Measurements from ENCODE around the gene FABP3.

The FABP3 gene

GRCh38 chr1:31373056-31373896 is at the start of gene FABP3:
Gene FABP3, minus strand, starts transcription at chr1:31373076. Its CDS starts 62 bp downstream, at chr1:31373014.
- no peak for DNase-seq (ENCODE audit: low read depth)

DNA sequence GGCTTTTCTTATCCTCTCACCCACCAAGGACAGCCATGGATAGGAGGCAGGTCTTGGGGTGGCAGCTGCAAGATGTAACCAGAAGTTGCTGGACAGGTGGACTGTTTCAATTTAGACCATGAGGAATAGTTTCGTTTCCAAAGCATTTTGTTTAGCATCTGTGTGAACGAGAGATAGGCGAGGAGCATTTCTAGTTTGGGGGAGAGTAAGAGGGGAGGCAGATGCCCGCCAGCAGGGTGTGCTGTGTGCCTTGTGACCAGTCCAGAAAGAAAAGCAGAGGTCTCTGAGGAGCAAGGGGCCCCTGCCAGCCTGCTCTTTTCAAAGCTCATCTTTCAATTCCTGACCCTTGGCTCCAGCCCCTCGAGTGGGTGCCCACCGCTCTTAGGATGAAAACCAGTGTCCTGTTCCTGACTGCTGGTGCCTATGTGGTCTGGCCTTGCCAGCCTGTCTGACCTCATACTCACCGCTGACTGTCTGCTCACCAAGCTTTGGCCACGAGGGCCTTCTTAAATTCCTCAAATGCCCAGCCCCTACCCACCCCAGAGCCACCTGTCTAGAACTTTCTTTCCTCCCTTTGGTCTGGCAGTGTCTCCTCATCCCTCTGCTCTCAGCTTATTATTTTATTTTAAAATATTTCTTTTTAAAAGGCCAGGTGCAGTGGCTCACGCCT is 48.6 kb upstream of the FABP3 start:
- DNase-seq (ENCODE audit: low read depth): no peak

- DNase-seq (ENCODE audit: low read depth): no peak
Measured at GRCh38 chr1:31420716-31421115, 47.8 kb upstream of the FABP3 start.

DNA sequence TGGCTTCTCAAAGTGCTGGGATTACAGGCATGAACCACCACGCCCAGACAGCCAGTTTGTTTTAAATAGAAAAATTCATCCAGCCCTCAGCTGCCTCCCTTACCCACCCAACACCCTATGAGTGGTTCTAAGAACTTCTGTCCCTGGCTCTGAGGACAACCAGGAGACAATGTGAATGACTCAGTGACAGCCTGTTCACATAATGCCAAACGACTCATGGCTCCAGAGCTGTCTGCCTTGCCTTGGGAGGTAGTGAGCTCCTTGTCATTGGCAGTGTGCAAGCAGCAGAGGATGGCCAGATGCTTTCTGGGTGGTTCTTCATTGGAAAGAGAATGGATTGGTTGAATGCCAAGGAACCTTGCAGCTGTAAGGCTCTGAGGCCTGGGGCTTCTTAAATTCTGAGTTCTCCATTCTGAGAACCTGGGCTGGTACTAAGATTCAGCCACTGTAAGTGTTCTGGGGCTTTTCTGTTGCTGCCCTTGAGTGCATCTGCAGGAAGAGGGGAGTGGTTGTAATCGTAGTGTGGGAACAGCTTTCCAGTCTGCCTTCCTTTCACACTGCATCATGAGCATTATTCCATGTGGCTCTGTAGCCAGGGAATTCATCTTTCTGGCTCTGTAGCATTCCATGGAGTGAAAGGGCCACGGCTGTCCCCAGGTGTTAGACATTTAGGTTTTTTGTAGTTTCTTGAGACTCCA is 45.9 kb upstream of the FABP3 start:
- no peak for DNase-seq (ENCODE audit: low read depth)

GRCh38 chr1:31417148-31417547 is 44.3 kb upstream of the FABP3 start:
- DNase-seq (ENCODE audit: low read depth): no peak

DNA sequence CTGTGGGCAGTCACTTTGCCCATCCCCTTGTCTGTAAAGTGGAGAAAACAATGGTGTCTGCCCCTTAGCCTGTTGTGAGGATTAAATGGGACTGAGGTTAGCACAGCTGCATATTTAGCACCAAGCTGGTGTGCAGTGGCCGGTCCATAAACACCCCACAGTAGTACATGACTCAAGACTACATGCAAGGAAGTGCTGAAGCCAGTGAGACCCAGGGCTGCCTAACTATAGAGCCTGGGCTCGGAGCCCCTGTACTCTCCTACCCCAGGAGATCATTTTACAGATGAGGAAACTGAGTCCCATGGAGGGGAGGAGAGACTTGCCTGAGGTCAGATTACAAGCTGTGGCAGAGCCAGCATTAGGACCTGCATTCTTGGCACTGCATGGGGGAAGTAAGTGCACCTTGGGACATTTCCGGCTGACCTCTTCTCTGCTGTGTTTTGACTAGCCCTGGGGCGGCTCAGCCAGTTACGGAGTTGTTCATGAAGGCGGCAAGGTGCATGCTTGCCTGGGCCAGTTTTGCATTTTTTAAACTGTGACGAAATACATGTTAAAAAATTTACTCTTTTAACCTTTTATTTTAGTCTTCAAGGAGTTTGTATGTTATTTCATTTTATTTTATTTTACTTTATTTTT is 43.3 kb upstream of the FABP3 start:
- DNase-seq (ENCODE audit: low read depth): no peak

DNA sequence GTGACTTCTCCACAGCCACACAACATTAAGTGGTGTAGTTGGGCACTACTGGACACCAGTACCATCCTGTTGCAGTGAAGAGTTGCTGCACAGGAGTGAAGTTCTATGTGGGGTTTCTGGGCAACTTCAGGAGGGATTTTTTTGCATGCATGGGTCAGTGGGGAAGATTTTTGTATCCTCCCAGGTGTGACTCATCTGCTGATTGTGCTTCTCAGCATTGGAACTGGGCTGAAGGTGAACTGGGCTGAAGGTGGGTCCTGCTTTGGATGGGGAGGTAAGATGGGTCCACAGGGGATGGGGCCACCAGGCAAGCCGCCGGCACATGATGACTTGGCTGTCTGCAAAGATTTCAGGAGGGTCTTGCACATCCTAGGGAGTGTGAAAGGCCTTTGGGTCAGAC is 42.8 kb upstream of the FABP3 start:
- no peak for DNase-seq (ENCODE audit: low read depth)

- no peak for DNase-seq (ENCODE audit: low read depth)
Measured at GRCh38 chr1:31414980-31415370, 42.1 kb upstream of the FABP3 start.

DNA sequence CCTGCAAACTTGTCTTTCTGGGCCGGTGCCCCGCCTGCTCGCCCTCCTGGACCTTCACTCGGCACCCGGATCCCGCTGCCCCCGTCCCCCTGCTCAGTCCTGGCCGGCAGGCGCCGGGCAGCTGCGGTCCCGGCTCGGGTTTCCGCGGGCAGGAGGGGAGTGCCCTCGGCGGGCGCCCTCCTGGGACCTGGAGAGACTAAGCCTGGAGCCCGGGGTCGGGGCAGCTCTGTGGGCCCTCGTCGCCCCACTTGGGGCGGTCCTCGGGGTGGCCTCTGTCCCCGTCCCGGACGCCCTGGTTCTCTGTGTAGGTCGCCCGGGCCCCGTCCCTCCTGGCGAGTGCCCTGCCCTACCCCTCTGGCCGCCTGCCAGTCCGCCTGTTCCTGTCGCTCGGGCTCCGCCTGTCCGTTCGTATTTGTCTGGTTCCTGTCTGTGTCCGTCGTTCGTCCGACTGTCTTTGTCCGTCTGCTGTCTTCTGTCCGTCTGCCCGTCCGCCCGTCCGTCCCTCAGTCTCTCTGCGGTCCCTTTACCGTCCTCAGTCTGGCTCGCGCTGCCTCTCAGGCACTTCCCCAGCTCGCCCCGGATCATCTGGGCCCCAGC is 40.6 kb upstream of the FABP3 start:
- no peak for DNase-seq (ENCODE audit: low read depth)

DNA sequence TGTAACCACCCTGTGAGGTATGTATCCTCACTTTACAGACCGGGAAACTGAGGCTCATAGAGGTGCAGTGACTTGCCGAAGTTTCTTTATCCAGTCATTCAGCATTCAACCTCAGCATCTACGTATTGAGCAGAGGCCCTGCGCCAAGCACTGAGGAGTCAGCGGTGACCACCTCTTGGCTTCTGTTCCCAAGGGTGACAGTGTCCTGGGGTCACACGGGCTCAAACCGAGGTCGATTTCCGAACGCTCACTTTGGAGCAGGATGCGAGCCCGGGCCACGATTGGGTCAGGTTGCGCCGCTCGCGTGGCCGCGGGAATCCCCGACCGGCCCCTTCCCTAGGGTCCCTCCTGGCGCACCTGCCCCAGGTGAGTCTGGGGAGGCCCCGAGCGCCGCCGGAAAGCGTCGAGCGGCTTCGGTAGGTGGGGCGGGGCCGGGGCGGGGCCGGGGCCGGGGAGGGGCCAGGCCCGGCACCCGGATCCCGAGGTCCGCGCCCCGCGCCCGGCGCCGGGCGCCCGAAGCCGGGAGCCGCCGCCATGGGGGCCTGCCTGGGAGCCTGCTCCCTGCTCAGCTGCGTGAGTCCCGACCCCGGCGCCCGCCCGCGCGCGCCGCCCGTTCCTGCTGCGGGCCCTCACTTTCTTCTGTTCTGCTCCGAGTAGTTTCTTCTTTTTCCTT is 40.0 kb upstream of the FABP3 start, which contains the start of gene SERINC2:
Gene SERINC2, plus strand, starts transcription at position 482 of the 673 bp plus-strand sequence. Its CDS starts 53 bp downstream, at position 535.
- DNase-seq (ENCODE audit: low read depth): no peak

- DNase-seq (ENCODE audit: low read depth): no peak
Measured at GRCh38 chr1:31412205-31412604, 39.3 kb upstream of the FABP3 start.

DNA sequence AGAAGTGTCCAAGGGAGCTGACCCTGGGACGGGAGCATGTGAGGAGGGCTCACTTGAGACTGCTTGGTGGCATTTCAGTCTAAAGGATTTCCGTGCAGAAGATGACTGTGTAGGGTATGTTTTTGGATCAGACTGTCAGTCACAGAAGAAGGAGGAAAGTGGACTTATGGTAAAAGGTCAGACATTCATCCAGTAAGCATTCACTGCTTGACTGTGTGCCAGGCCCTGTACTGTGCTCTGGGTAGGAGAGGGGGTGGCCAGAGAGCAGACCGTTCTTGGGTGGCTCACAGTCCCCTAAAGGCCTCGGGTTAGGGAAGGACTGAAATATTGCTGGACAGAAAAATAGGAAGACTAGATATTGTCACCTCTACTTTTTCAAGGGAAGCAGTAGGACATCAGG is 38.0 kb upstream of the FABP3 start:
- DNase-seq (ENCODE audit: low read depth): no peak

DNA sequence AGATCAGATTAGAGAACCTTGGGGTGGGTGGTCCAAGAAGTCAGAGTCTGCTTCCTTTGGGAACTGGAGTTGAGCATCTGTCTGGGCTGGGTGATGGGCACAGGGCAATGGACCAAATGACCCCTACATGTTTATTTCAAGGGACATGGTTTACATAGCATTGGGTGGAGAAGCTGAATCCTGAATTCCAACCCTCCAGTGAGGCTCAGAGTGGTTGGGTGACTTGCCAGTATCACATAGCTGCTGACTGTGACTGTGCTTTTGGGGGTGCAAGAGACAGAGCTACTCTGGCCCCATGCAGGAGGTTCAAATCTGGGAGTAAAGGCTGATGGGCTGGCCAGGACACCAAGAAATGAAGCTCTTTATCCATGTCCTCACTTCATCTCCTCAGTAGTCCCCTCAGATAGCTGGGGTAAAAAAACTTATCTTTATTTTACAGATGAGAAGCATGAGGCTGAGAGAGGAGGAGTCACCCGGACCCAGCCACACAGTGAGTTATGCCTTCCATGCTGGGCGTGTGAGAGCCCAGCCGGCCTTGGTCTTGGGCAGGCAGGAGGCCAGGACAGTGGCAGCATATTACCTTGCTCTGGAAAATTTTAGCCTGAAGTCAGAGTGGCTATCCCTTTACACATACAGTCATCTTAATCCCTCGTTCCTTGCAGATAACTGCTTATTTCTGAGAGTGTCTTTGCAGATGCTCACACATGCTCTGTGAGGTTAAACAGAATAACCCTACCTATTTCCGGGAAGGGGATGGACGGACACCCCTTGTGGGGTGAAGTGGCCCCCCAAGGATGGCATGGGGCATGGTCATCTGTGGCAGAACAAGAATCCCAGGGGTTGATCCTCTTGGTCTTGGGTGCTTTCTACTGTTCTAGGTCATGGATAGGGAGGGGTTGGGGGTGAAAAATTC is 37.3 kb upstream of the FABP3 start:
- DNase-seq (ENCODE audit: low read depth): no peak

DNA sequence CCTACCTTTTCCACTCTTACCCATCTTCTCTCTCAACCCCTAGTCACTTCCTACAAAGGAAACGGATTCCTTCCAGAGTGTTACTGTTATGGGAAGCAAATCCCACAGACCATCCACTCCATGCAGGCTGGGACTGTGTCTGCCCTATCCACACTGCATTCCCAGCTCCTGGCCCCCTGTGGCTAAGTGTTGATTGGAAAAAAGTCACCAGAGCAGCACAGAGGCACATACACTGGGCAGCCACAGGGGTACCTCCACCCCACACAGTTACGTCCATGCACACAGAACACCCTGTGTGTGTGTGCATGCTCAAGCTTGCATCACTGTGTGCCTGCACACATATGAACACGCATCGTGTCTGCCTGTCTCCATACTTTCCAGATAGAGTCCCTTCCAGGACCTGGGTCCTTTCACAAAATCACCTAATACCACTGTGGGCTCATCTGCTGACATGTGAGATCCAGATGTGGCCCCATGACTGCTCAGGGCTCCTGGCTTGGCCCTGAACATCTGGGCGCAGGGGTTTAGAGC is 36.0 kb upstream of the FABP3 start:
- DNase-seq (ENCODE audit: low read depth): no peak

DNA sequence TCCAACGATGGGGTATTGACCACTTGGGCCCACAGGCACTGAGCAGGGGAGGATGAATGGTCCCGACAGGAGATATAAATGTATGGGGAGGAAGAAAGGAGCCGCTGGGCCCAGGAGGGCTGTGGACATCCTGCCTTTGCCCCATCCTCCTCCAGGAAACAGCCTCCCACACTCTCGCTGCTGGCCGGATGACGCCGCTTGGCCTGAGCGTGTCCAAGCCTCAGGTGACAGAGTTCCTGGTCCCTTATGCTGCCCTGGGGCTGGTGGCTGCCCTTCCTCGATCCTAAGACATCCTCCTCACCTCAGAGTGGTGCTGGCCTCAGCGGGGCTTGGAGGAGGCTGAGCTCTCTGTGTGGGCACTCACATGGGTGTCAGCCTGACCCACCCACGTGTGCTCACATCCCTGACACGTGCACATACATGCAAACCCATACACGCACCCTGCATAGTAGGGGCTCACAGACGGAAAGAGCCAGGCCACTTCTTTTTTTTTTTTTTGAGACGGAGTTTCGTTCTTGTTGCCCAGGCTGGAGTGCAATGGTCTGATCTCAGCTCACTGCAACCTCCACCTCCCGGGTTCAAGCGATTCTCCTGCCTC is 34.3 kb upstream of the FABP3 start:
- no peak for DNase-seq (ENCODE audit: low read depth)

DNA sequence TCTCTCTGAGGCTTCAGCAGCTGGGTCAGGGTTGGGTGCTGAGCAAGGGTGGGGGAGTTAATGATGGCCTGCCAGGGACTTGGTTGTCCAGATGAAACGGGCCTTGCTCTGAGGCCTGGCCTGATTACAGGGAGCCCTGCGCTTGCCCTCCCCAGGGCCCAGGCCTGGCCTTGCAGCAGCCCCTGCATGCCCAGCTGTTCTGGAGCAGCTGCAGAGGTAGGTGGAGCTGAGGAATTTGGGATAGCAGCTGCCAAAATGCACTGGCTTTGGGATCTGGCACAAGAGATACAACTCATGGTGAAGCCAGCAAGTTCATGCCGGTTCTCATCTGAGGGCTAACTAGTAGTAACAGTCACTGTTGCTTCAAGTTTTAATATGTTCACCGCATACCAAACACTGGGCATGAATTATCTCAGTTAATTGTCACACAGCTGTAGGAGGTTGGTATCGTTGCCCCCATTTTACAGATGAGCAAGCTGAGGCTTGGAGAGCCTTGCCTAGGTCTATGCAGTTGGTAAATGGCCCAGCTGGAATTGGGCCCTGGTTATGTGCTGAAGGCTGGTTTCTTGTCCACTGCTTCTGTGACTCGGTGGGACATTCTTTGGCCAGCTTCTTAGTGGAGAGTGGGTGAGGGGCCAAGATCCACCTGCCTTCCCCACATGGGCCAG is 32.8 kb upstream of the FABP3 start:
- no peak for DNase-seq (ENCODE audit: low read depth)

- DNase-seq (ENCODE audit: low read depth): no peak
Measured at GRCh38 chr1:31401241-31401640, 28.4 kb upstream of the FABP3 start.

- no peak for DNase-seq (ENCODE audit: low read depth)
Measured at GRCh38 chr1:31400393-31400792, 27.5 kb upstream of the FABP3 start.

GRCh38 chr1:31399976-31400375 is 27.1 kb upstream of the FABP3 start:
- no peak for DNase-seq (ENCODE audit: low read depth)
